BE2C (cell line): Measurements from ENCODE around the gene OR12D3.

ENCODE experiments used
- DNase-seq: peaks from one replicate; pipeline ENCODE4 v3.0.0-alpha.2; 2020
- H3K27me3 ChIP-seq: fragments of 250-450 bp; sonication (Bioruptor Pico); 2 replicates; pipeline ENCODE4 v1.5.1; 2020; ENCODE audit warnings: mild to moderate bottlenecking
- H3K36me3 ChIP-seq: fragments of 250-450 bp; sonication (Bioruptor Pico); 2 replicates; pipeline ENCODE4 v1.5.1; 2020; ENCODE audit warnings: mild to moderate bottlenecking
- H3K4me1 ChIP-seq: fragments of 250-450 bp; sonication (Bioruptor Pico); 2 replicates; pipeline ENCODE4 v1.5.1; 2020
- H3K4me3 ChIP-seq: 2 replicates; pipeline ENCODE4 v1.5.1; 2011; ENCODE audit warnings: low read depth, low read length
- H3K9me3 ChIP-seq: fragments of 250-450 bp; sonication (Bioruptor Pico); 2 replicates; pipeline ENCODE4 v1.5.1; 2020
- CTCF ChIP-seq: IDR thresholded peaks from 2 replicates; pipeline ENCODE4 v1.5.1; 2012; ENCODE audit warnings: mild to moderate bottlenecking, low read depth, low read length

OR12D3 gene

GRCh38 chr6:29399525-29399924 is 24.4 kb upstream of the OR12D3 start:
- no peaks in the 10 kb centered on the region for H3K36me3 ChIP-seq
- H3K9me3 ChIP-seq, result no peaks in the 10 kb centered on the region
- no peak for TF ChIP-seq CTCF
- H3K27me3 ChIP-seq, result no peaks in the 10 kb centered on the region
- H3K4me3 ChIP-seq, result no peak overlapping the region
- no peaks in the 10 kb centered on the region for H3K4me1 ChIP-seq
- no peak for DNase-seq

GRCh38 chr6:29395331-29395730 is 20.2 kb upstream of the OR12D3 start, which contains the start of gene OR12D2:
Gene OR12D2 (plus strand): TSS chr6:29395631. CDS start chr6:29396700, 1,069 bp downstream.
- no peak for TF ChIP-seq CTCF
- no peaks in the 10 kb centered on the region for H3K36me3 ChIP-seq
- no peak within 1 kb of the TSS for H3K4me3 ChIP-seq
- DNase-seq, result no peak
- no peaks in the 10 kb centered on the region for H3K9me3 ChIP-seq
- H3K27me3 ChIP-seq, result no peaks in the 10 kb centered on the region
- H3K4me1 ChIP-seq, result no peaks in the 10 kb centered on the region

- Histone ChIP-seq H3K27me3 (no peaks in the 10 kb centered on the region), H3K9me3 (no peaks in the 10 kb centered on the region), H3K36me3 (no peaks in the 10 kb centered on the region), H3K4me1 (no peaks in the 10 kb centered on the region), H3K4me3 (no peak overlapping the region)
- DNase-seq, result no peak
- no peak for TF ChIP-seq CTCF
Observed at GRCh38 chr6:29388533-29388932, 13.4 kb upstream of the OR12D3 start.

- TF ChIP-seq CTCF, result no peak
- Histone ChIP-seq H3K4me3 (no peak overlapping the region), H3K4me1 (no peaks in the 10 kb centered on the region), H3K27me3 (no peaks in the 10 kb centered on the region), H3K36me3 (no peaks in the 10 kb centered on the region), H3K9me3 (no peaks in the 10 kb centered on the region)
- DNase-seq, result no peak
Observed at GRCh38 chr6:29376003-29376402, 912 bp upstream of the OR12D3 start.

GRCh38 chr6:29368765-29369164 is 6.3 kb downstream of the OR12D3 start, which contains the start of gene OR5V1:
Gene OR5V1 (minus strand): TSS chr6:29368865. CDS start chr6:29356195, 12,670 bp downstream.
- Histone ChIP-seq H3K36me3 (no peaks in the 10 kb centered on the region), H3K27me3 (no peaks in the 10 kb centered on the region), H3K4me1 (no peaks in the 10 kb centered on the region), H3K4me3 (no peak within 1 kb of the TSS), H3K9me3 (no peaks in the 10 kb centered on the region)
- TF ChIP-seq CTCF, result no peak
- no peak for DNase-seq

GRCh38 chr6:29355603-29356002 is 19.5 kb downstream of the OR12D3 start:
- H3K9me3 ChIP-seq, result no peaks in the 10 kb centered on the region
- no peak for TF ChIP-seq CTCF
- no peak overlapping the region for H3K4me3 ChIP-seq
- DNase-seq, result no peak
- no peaks in the 10 kb centered on the region for H3K4me1 ChIP-seq
- H3K27me3 ChIP-seq, result no peaks in the 10 kb centered on the region
- H3K36me3 ChIP-seq, result no peaks in the 10 kb centered on the region
